GM19043 (cell line): ENCODE measurements around the gene COL21A1.
"Not testable (repeated sequence)": the region's sequence is repeated elsewhere in the genome, so short reads cannot be mapped to it uniquely, and the experiment has no call there.

Experiments
- ATAC-seq: cut with Tn5 transposase; IDR thresholded peaks from one replicate; pipeline ENCODE4 v1.9.1; 2021; ENCODE audit warnings: low read depth; ENCODE audit not compliant: unreplicated experiment

COL21A1 gene

DNA sequence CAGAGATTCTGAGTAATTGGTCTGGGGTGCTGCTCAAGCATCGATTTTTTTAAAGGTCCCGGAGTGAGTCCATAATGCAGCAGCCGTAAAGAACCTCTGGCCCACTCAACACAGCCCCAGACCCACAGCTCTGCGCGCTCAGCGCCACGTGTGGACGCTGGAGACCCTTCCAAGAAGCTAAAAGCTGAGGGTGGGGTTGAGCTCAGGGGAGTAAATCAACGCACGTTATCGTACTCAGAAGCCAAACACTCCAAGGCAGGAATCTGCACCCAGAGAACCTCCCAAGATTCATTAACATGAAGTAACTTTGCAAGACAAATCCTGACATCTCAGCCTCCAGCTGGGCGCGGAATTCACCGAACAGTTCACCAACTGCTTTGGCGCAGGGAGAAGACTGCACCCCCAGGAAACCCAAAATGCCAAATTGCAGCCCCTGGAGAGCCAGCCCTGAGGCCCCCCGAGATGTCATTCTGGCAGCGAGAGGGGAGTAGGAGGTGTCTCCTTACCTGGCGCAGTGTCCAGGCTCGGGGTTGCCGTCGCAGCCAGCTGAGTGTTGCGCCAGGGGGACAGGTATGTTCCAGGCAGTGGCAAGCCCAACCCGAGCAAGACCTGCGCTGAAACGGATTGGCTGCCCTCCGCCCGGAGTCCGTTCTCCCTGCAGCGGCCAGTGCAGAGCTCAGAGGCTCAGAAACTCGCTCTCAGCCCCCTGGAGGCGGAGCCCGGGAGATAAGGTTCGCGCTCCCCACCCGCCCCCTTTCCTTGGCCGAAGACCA lies at the start of gene COL21A1:
TSS of gene COL21A1 (minus strand) at position 700 of the 773 bp plus-strand sequence. CDS start 64,962 bp downstream, outside the sequence.
- no peak for ATAC-seq

- ATAC-seq, result no peak
Observed at GRCh38 chr6:56293781-56294180, 46.4 kb upstream of the COL21A1 start.

DNA sequence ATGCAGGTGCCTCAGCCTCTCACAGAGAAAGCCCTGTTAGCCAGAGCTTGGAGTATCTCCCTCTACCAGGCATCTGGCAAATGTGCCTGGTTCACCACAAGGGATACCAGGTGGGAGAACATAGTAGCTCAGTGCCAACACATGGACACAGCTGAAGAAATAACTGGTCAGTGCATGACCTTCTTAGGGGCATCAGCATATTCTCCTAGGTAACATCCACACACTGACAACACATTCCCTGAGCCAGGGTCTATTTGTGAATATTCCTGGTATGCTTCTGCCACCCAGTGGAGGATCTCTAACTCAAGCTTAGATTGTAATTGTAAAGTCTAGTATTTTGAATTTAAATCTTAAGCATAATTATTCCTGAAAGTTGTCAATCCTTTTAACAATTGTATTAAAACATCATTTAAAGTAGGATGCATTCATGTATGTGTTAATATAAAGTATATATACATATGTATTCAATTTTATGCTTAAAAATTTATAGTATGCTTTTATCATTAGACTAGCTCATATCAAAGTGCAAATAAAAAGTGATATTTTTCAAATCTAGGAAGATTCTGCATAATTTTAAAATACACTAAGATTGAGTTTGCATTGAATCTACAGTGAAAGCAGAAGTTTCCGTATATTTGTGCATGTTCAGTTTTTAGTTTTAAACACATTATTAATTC lies 45.3 kb upstream of the COL21A1 start:
- no peak for ATAC-seq

- no peak for ATAC-seq
Observed at GRCh38 chr6:56291302-56291917, 44.0 kb upstream of the COL21A1 start.

DNA sequence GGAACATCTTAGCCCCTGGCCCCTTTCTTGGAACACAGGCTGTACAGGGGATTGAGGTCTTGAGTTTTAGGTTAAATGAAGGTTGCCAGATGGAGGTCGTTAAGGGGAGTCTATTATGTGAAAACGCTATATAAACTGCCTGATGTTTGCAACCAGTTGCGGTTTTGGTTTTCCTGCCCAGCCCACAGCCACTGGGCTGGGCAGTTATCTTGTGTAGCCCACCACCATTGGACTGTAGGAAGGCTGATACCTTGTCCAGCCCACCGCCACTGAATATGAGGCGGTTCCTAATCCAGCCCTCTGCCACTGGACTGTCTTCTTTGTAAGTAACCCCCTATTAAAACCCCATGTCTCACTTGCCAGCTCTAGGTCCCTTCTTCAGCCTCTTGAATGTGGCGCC lies 42.3 kb upstream of the COL21A1 start:
- no peak for ATAC-seq

DNA sequence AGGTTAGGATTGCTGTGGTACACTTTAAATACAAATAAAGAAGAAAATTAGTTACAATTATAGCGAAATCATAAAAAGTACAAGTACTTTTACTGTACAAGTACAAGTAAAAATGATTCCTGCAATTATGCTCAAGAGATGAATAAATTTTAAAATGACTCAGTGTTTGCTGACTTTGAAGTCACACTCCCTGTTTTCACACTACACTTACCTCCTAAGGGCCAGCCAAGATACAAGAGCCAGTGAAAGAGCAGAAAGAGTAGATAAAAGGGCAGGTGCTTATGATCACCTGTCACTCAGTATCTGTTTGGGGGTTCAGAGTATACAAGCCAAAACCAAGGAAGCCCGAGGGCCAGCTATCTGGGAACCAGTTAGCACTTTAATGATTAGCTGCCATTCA lies 41.0 kb upstream of the COL21A1 start:
- no peak for ATAC-seq

DNA sequence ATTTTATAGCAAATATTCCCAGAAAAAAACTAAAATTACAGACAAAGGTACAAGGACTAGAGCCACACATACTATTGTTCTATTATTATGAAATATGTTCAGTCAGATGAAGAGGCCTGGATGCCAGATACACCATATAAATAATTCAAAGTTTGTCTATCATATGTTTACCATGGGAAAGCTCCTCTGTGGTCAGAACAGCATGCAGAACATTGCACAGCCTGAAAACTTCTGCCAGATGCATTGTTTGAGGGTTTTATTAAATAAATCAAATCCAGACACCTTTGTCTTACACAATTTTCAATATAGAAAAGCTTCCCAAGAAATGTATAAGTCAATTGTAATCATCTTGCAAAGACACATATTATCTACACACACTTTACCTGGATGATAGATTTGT lies 35.0 kb upstream of the COL21A1 start:
- ATAC-seq, result no peak

DNA sequence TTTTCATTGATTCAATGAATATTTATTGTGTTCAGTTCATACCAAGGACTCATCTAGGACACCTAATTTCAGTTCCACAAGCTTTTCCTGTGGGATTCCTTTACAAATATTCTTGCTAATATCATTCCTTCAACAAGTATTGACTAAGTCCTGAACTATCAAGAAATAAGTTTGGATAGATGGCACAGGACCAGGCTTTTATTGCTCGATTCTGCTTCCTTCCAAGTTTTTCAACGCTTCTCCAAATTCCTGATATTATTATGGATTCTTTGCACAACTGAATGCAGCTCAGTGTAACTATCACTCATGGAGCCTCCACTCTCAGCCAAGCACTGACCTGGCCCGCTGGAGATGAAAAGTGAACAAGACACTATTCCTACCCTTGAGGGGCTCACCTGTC lies 32.7 kb upstream of the COL21A1 start:
- ATAC-seq, result no peak

DNA sequence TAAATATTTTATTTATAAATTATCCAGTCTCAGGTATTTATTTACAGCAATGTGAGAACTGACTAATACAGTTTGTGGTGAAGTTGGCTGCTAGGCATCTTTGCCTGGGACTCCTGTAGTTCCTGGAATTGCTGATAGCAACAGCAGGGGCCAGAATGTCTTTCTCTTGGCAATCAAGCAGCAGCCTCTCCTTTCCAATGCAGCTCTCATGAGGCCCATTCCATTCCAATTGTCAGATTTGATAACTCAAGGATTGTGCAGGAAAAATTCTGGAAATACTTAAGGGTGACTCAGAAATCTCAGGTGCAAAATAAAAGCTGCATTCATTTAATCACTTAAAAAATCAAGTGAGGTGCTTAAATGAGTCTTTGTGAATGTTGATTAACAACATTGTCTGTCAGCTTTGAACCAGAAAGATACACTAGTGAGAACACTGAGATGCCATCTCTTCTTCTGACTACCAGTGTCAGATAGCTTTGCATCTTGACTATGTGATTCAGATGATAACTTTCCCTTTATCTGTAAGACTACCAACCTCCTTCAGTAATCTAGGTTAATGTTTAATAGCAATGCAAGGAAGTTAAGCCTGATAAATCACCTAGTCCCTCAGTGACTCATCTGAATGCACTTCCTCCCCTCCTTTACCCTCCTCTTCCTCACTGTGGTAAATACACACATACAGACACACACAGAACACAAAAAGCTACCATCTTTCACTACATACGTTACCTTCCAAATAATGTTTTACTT lies 32.1 kb upstream of the COL21A1 start:
- no peak for ATAC-seq

- no peak for ATAC-seq
Observed at GRCh38 chr6:56278171-56278591, 30.8 kb upstream of the COL21A1 start.

DNA sequence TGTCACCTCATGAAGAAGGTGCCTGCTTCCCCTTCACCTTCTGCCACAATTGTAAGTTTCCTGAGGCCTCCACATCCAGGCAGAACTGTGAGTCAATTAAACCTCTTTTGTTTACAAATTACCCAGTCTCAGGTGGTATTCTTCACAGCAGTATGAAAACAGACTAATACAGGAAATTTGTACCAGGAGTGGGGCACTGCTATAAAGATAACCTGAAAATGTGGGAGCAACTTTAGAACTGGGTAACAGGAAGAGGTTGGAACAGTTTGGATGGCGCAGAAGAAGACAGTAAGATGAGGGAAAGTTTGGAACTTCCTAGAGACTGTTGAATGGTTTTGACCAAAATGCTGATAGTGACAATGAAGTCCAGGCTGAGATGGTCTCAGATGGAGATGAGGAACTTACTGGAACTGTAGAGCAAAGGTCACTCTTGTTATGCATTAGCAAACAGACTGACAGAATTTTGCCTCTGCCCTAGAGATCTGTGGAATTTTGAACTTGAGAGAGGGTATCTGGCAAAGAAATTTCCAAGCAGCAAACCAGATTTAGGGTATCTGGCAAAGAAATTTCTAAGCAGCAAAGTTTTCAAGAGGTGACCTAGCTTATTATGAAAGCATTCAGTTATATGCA lies 23.5 kb upstream of the COL21A1 start:
- no peak for ATAC-seq

GRCh38 chr6:56268266-56268665 lies 20.9 kb upstream of the COL21A1 start:
- no peak for ATAC-seq

GRCh38 chr6:56266011-56266410 lies 18.6 kb upstream of the COL21A1 start:
- no peak for ATAC-seq

- ATAC-seq, result no peak
Observed at GRCh38 chr6:56263596-56264315, 16.4 kb upstream of the COL21A1 start.

GRCh38 chr6:56260593-56260992 lies 13.2 kb upstream of the COL21A1 start:
- not testable (repeated sequence) for ATAC-seq

GRCh38 chr6:56259234-56260077 lies 12.1 kb upstream of the COL21A1 start:
- ATAC-seq, result no peak

GRCh38 chr6:56255349-56255748 lies 8.0 kb upstream of the COL21A1 start:
- ATAC-seq, result no peak

DNA sequence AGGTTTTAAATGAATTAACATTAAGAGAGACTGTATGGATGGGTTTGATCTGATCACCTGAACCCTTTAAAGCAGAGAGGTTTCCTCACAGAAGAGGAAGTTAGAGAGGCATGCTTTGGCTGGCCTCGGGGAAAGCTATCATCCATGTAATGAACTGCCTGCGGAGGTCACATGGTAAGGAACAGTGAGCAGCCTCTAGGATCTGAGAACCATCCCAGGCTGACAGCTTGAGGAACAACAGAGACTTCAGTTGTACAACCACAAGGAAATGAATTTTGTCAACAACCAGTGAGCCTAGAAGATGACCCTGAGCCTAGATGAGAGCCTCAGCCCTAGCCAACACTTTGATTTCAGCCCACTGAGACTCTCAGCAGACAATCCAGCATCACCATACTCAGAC lies 2.9 kb upstream of the COL21A1 start:
- ATAC-seq, result no peak

DNA sequence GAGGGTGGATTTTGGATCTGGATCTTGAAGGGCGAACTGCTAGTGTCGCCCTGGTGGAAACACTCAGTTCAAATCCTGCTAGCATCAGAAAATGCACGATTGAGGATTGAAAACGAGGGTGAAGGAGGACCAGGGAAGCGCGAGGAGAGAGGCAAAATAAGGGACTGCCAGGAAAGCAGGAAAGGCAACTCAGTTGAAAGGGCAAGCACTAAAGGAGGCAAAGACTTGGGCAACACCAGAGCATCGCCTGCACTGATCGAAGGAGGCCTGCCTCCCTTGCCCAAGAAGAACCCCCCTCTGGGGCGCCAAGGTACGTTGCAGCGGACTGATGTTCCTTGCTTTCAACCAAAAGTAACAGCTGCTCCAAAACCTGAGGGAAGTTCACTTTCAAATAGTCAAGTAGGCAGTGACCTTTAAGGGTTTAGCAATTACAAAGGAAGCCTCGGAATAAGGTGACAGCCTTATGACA lies 308 bp upstream of the COL21A1 start:
- no peak for ATAC-seq
